ENCODE measurements around the gene PRDM5.
A peak's percentile ranks its signal among the peaks of the same experiment; 100 is the strongest.
"Not testable (repeated sequence)": the region's sequence is repeated elsewhere in the genome, so short reads cannot be mapped to it uniquely, and the experiment has no call there.

Gene PRDM5

DNA sequence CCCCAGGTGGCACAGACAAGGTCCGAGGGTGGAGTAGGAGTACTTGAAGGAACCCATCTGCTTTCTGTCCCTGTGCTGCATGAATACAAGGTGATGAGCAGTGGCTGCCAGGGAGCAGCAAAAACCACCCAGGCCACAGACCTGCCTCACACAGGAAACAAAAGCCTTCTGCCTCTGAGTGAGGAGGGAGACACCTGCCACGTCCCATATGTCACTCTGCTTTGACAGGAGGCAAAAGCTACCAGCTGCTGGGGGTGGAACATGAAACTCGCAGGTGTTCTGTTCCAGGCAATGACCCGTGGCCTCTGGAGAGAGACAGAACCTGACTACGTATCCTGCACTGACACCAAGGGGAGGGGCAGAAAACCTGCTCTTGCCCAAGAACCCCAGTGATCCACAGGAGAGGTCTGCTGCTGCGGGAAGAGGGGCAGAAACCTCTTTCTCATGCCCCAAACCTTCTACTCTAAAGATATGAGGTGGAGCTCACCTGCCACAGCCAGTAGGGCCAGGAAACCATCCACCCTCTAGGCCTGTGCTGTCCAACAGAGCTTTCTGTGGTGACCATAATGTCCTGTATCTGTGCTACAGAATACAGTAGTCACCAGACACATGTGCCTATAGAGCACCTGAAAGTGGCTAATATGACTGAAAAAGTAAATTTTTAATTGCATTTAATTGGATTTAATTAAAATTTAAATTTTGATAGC, 172.9 kb downstream of the PRDM5 start:
- WGBS (ENCODE audit: insufficient coverage) = 74% methylated on average over 6 of the region's 6 CpGs
- H3K27me3 ChIP-seq (replicated peaks in 2 of 5; ENCODE audit: control insufficient read depth in 4 of 5, insufficient read depth in 5 of 5, low read length in 4 of 5) = no peaks in the 10 kb centered on the region
- H3K36me3 ChIP-seq (ENCODE audit: control insufficient read depth in 4 of 4, insufficient read depth in 4 of 4, low read length in 3 of 4) = peaks cover 0 to 3% (median 0%) of the 10 kb centered on the region in 4 experiments
- no peak overlapping the region for H3K4me3 ChIP-seq (ENCODE audit: control insufficient read depth in 1 of 7, extremely low read depth in 1 of 7, insufficient read depth in 4 of 7, low read depth in 2 of 7, low read length in 6 of 7)
- ChIA-PET CTCF (interaction anchor here (1.2 to 1.4 kb wide), 4 partner anchors 15 to 82 kb away, joined by 3 to 4 read pairs (median 3); no protein-coding TSS in a partner anchor), POLR2A (interaction anchor here (0.7 kb wide), 1 partner anchor 1122 kb away, joined by 3 read pairs; no protein-coding TSS in a partner anchor)
- peak; percentile 22 to 84 (median 82) for DNase-seq
- H3K4me1 ChIP-seq (ENCODE audit: control extremely low read depth in 1 of 4, control insufficient read depth in 4 of 4, insufficient read depth in 4 of 4, low read length in 3 of 4) = peaks cover 0 to 16% (median 3%) of the 10 kb centered on the region in 4 experiments
- H3K9me3 ChIP-seq (ENCODE audit: control extremely low read depth in 1 of 5, control insufficient read depth in 4 of 5, insufficient read depth in 2 of 5, low read depth in 1 of 5, low read length in 4 of 5) = peaks cover 0 to 15% (median 6%) of the 10 kb centered on the region in 5 experiments
- no peak overlapping the region for H3K27ac ChIP-seq (ENCODE audit: insufficient read depth in 1 of 2, low read depth in 1 of 2, low read length in 2 of 2, poor library complexity in 1 of 2, severe bottlenecking in 2 of 2)

DNA sequence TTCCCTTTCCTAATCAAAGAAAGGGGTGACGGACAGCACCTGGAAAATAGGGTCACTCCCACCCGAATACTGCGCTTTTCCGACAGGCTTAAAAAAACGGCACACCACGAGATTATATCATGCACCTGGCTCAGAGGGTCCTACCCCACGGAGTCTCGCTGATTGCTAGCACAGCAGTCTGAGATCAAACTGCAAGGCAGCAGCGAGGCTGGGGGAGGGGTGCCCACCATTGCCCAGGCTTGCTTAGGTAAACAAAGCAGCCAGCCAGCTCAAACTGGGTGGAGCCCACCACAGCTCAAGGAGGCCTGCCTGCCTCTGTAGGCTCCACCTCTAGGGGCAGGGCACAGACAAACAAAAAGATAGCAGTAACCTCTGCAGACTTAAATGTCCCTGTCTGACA, 180.9 kb downstream of the PRDM5 start:
- H3K36me3 ChIP-seq (ENCODE audit: control insufficient read depth in 4 of 4, insufficient read depth in 4 of 4, low read length in 3 of 4); H3K9me3 ChIP-seq (ENCODE audit: control extremely low read depth in 1 of 5, control insufficient read depth in 4 of 5, insufficient read depth in 2 of 5, low read depth in 1 of 5, low read length in 4 of 5); H3K4me3 ChIP-seq (ENCODE audit: control insufficient read depth in 1 of 7, extremely low read depth in 1 of 7, insufficient read depth in 4 of 7, low read depth in 2 of 7, low read length in 6 of 7); DNase-seq; H3K27me3 ChIP-seq (replicated peaks in 2 of 5; ENCODE audit: control insufficient read depth in 4 of 5, insufficient read depth in 5 of 5, low read length in 4 of 5); CTCF ChIA-PET; H3K4me1 ChIP-seq (ENCODE audit: control extremely low read depth in 1 of 4, control insufficient read depth in 4 of 4, insufficient read depth in 4 of 4, low read length in 3 of 4); H3K27ac ChIP-seq (ENCODE audit: insufficient read depth in 1 of 2, low read depth in 1 of 2, low read length in 2 of 2, poor library complexity in 1 of 2, severe bottlenecking in 2 of 2); POLR2A ChIA-PET: not testable (repeated sequence)
- 100% methylated on average over 3 of the region's 9 CpGs for WGBS (ENCODE audit: insufficient coverage)

DNA sequence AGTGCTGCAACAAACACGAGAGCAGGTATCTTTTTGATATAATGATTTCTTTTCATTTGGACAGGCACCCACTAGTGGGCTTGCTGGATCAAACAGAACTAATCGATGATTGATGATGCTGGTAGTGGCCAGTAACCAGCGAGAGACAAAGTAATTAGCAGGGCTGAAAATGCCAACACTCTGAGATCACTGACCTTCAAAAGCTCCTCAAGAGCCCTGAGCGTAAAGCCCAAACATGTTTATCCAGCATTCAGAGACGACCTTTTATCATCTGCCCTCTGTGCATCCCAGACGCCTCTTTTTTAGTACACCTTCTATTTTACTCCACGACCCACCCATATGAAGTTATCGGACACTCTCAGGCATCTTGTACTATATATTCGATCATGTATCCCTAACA, 186.2 kb downstream of the PRDM5 start:
- H3K36me3 ChIP-seq (ENCODE audit: control insufficient read depth in 4 of 4, insufficient read depth in 4 of 4, low read length in 3 of 4) = no peaks in the 10 kb centered on the region
- POLR2A ChIA-PET = no interaction called here
- CTCF ChIA-PET = interaction anchor here (1.7 kb wide), 1 partner anchor 28 kb away, joined by 3 read pairs; no protein-coding TSS in a partner anchor
- no peaks in the 10 kb centered on the region for H3K9me3 ChIP-seq (ENCODE audit: control extremely low read depth in 1 of 5, control insufficient read depth in 4 of 5, insufficient read depth in 2 of 5, low read depth in 1 of 5, low read length in 4 of 5)
- no peak overlapping the region for H3K4me3 ChIP-seq (ENCODE audit: control insufficient read depth in 1 of 7, extremely low read depth in 1 of 7, insufficient read depth in 4 of 7, low read depth in 2 of 7, low read length in 6 of 7)
- H3K27me3 ChIP-seq (replicated peaks in 2 of 5; ENCODE audit: control insufficient read depth in 4 of 5, insufficient read depth in 5 of 5, low read length in 4 of 5) = no peaks in the 10 kb centered on the region
- H3K4me1 ChIP-seq (ENCODE audit: control extremely low read depth in 1 of 4, control insufficient read depth in 4 of 4, insufficient read depth in 4 of 4, low read length in 3 of 4) = no peaks in the 10 kb centered on the region
- no peak for DNase-seq
- 97% methylated on average over 6 of the region's 9 CpGs for WGBS (ENCODE audit: insufficient coverage)
- no peak overlapping the region for H3K27ac ChIP-seq (ENCODE audit: insufficient read depth in 1 of 2, low read depth in 1 of 2, low read length in 2 of 2, poor library complexity in 1 of 2, severe bottlenecking in 2 of 2)

DNA sequence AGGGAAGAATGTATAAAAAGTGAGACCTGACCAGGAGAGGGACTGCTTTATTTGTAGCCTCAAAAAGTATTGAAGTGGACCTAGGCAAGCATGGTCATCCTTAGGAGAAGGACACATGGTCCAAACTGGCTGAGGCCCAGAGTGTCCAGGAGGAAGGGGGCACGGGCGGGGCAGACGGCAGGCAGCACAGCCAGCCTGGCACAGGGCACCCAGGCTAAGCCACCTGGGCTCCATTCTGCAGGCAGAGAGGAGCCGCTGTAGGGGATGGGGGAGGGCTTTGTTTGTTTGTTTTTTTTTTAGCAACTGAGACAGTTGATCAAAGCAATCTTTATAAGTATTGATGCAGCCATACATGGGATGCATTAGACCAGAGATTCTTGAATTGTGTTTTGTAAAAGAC, 188.6 kb downstream of the PRDM5 start:
- Histone ChIP-seq H3K4me3 (ENCODE audit: control insufficient read depth in 1 of 7, extremely low read depth in 1 of 7, insufficient read depth in 4 of 7, low read depth in 2 of 7, low read length in 6 of 7) (no peak overlapping the region), H3K27me3 (replicated peaks in 2 of 5; ENCODE audit: control insufficient read depth in 4 of 5, insufficient read depth in 5 of 5, low read length in 4 of 5) (no peaks in the 10 kb centered on the region), H3K27ac (ENCODE audit: insufficient read depth in 1 of 2, low read depth in 1 of 2, low read length in 2 of 2, poor library complexity in 1 of 2, severe bottlenecking in 2 of 2) (no peak overlapping the region), H3K9me3 (ENCODE audit: control extremely low read depth in 1 of 5, control insufficient read depth in 4 of 5, insufficient read depth in 2 of 5, low read depth in 1 of 5, low read length in 4 of 5) (no peaks in the 10 kb centered on the region), H3K4me1 (ENCODE audit: control extremely low read depth in 1 of 4, control insufficient read depth in 4 of 4, insufficient read depth in 4 of 4, low read length in 3 of 4) (peaks cover 0 to under 1% (median 0%) of the 10 kb centered on the region in 4 experiments), H3K36me3 (ENCODE audit: control insufficient read depth in 4 of 4, insufficient read depth in 4 of 4, low read length in 3 of 4) (no peaks in the 10 kb centered on the region)
- ChIA-PET POLR2A (no interaction called here), CTCF (no interaction called here)
- no peak for DNase-seq
- WGBS (ENCODE audit: insufficient coverage) = 90% methylated on average over 3 of the region's 4 CpGs

DNA sequence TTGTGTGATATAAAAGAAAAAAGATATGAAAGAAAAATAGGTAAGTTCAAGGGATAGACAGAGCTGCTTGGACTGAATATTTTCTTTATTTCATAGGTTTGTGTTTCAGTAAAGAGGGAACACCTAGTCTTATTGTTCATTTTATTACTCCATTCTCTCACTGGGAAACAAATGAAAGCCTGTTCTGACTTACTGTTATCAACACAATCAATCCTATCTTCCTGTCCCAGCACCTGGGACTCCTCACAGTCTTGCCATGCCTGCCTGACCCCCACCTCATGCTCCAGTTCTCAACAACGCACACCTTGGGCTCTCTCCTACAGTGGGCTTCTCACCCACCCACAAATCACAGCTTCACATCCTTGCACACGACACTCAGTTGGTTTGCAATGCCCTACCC, 189.5 kb downstream of the PRDM5 start:
- Histone ChIP-seq H3K9me3 (ENCODE audit: control extremely low read depth in 1 of 5, control insufficient read depth in 4 of 5, insufficient read depth in 2 of 5, low read depth in 1 of 5, low read length in 4 of 5) (no peaks in the 10 kb centered on the region), H3K27me3 (replicated peaks in 2 of 5; ENCODE audit: control insufficient read depth in 4 of 5, insufficient read depth in 5 of 5, low read length in 4 of 5) (no peaks in the 10 kb centered on the region), H3K27ac (ENCODE audit: insufficient read depth in 1 of 2, low read depth in 1 of 2, low read length in 2 of 2, poor library complexity in 1 of 2, severe bottlenecking in 2 of 2) (no peak overlapping the region), H3K4me3 (ENCODE audit: control insufficient read depth in 1 of 7, extremely low read depth in 1 of 7, insufficient read depth in 4 of 7, low read depth in 2 of 7, low read length in 6 of 7) (no peak overlapping the region), H3K4me1 (ENCODE audit: control extremely low read depth in 1 of 4, control insufficient read depth in 4 of 4, insufficient read depth in 4 of 4, low read length in 3 of 4) (peaks cover 0 to 6% (median 0%) of the 10 kb centered on the region in 4 experiments), H3K36me3 (ENCODE audit: control insufficient read depth in 4 of 4, insufficient read depth in 4 of 4, low read length in 3 of 4) (no peaks in the 10 kb centered on the region)
- POLR2A ChIA-PET = no interaction called here
- no peak for DNase-seq
- CTCF ChIA-PET = interaction anchor here (0.8 kb wide), 1 partner anchor 11 kb away, joined by 3 read pairs; no protein-coding TSS in a partner anchor
- WGBS (ENCODE audit: insufficient coverage) = 84% methylated on average over 2 of the region's 2 CpGs

DNA sequence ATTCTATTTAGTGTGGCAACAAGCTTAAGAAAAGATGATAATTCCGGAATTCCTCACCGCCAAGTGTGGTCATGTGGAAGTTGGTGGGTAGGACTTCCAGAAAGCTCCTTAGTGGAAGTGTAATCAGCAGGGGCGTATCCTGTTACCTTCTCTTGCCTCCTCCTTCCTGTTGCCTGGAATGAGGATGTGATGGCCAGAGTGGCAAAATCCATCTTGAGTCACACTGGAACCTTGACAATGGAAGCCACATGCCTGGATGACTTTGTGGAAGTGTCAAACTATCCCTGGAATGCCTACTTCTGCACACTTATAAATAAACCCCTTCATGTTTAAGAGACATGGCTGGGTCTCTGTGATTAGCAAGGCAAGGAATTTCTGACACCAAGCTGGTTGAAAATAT, 191.0 kb downstream of the PRDM5 start:
- WGBS (ENCODE audit: insufficient coverage) = no CpG with 5 or more reads among the region's 3 CpGs
- CTCF ChIA-PET = interaction anchor here (0.6 to 1.1 kb wide), 3 partner anchors 15 to 195 kb away, joined by 3 to 5 read pairs (median 3); no protein-coding TSS in a partner anchor
- no peaks in the 10 kb centered on the region for H3K27me3 ChIP-seq (replicated peaks in 2 of 5; ENCODE audit: control insufficient read depth in 4 of 5, insufficient read depth in 5 of 5, low read length in 4 of 5)

DNA sequence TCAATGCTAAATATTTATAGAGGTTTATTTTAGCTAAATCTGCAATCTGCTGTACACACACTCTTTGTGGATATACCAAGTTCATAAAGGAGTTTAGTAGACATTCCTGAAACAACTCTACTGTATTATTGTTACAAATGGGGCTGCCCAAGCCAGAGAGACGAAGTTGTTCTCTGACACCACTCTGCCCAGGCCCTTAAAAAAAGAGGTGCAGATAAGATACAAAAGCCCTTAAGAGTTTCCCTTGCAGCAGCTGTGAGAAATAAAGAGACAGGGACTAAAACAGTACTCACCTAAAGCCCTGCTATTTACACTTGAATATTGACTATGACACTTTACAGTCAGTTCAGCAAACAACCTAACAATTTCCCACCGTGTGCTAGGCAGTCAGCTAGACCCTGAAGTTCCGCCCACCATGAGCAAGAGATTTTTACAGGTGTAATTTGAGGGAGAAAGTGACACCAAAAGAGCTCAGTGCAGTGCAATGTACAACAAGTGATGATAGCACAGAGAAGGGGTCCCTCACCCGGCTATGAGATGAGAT, 191.7 kb downstream of the PRDM5 start:
- Histone ChIP-seq H3K36me3 (ENCODE audit: control insufficient read depth in 4 of 4, insufficient read depth in 4 of 4, low read length in 3 of 4) (no peaks in the 10 kb centered on the region), H3K4me1 (ENCODE audit: control extremely low read depth in 1 of 4, control insufficient read depth in 4 of 4, insufficient read depth in 4 of 4, low read length in 3 of 4) (peaks cover 0 to 6% (median 0%) of the 10 kb centered on the region in 4 experiments), H3K9me3 (ENCODE audit: control extremely low read depth in 1 of 5, control insufficient read depth in 4 of 5, insufficient read depth in 2 of 5, low read depth in 1 of 5, low read length in 4 of 5) (no peaks in the 10 kb centered on the region), H3K4me3 (ENCODE audit: control insufficient read depth in 1 of 7, extremely low read depth in 1 of 7, insufficient read depth in 4 of 7, low read depth in 2 of 7, low read length in 6 of 7) (no peak overlapping the region), H3K27ac (ENCODE audit: insufficient read depth in 1 of 2, low read depth in 1 of 2, low read length in 2 of 2, poor library complexity in 1 of 2, severe bottlenecking in 2 of 2) (no peak overlapping the region), H3K27me3 (replicated peaks in 2 of 5; ENCODE audit: control insufficient read depth in 4 of 5, insufficient read depth in 5 of 5, low read length in 4 of 5) (no peaks in the 10 kb centered on the region)
- no peak for DNase-seq
- ChIA-PET POLR2A (no interaction called here), CTCF (interaction anchor here (0.9 to 1.1 kb wide), 2 partner anchors 14 to 189 kb away, joined by 3 to 5 read pairs; no protein-coding TSS in a partner anchor)
- WGBS (ENCODE audit: insufficient coverage) = 100% methylated on average over 1 of the region's 4 CpGs

More for the DNA sequence above, 191.0 kb downstream of the PRDM5 start:
- POLR2A ChIA-PET = no interaction called here
- no peaks in the 10 kb centered on the region for H3K9me3 ChIP-seq (ENCODE audit: control extremely low read depth in 1 of 5, control insufficient read depth in 4 of 5, insufficient read depth in 2 of 5, low read depth in 1 of 5, low read length in 4 of 5)
- peaks cover 0 to 6% (median 0%) of the 10 kb centered on the region in 4 experiments for H3K4me1 ChIP-seq (ENCODE audit: control extremely low read depth in 1 of 4, control insufficient read depth in 4 of 4, insufficient read depth in 4 of 4, low read length in 3 of 4)
- no peak overlapping the region for H3K4me3 ChIP-seq (ENCODE audit: control insufficient read depth in 1 of 7, extremely low read depth in 1 of 7, insufficient read depth in 4 of 7, low read depth in 2 of 7, low read length in 6 of 7)
- no peak overlapping the region for H3K27ac ChIP-seq (ENCODE audit: insufficient read depth in 1 of 2, low read depth in 1 of 2, low read length in 2 of 2, poor library complexity in 1 of 2, severe bottlenecking in 2 of 2)
- DNase-seq = no peak
- H3K36me3 ChIP-seq (ENCODE audit: control insufficient read depth in 4 of 4, insufficient read depth in 4 of 4, low read length in 3 of 4) = no peaks in the 10 kb centered on the region

Measured in common myeloid progenitor, CD34-positive (primary cell).